ENCODE results near the gene CZIB. TPM values are rescaled to one million over a fixed set of nuclear protein-coding genes. Genes with fewer than 3 reads are reported as not detected.
A peak's percentile ranks its signal among the peaks of the same experiment; 100 is the strongest.

The CZIB gene
- total RNA-seq, 1 donor from 2014 or later, result 65.0 TPM

GRCh38 chr1:53258216-53258615 lies 37.8 kb upstream of the CZIB start:
- no peak for TF ChIP-seq CTCF (IDR thresholded peaks at IDR 0.05; ENCODE audit: unreplicated experiment)
- H3K27me3 Mint-ChIP-seq (ENCODE audit: unreplicated experiment), result peaks cover 1% of the 10 kb centered on the region
- H3K36me3 Mint-ChIP-seq (ENCODE audit: low read depth, unreplicated experiment), result peaks cover 5% of the 10 kb centered on the region
- H3K9me3 Mint-ChIP-seq (ENCODE audit: unreplicated experiment), result no peaks in the 10 kb centered on the region
- no peak for DNase-seq (ENCODE audit: low spot score)
- peaks cover 8% of the 10 kb centered on the region for H3K4me1 Mint-ChIP-seq (ENCODE audit: unreplicated experiment)
- no peak overlapping the region for H3K27ac Mint-ChIP-seq (ENCODE audit: unreplicated experiment)
- H3K4me3 Mint-ChIP-seq (ENCODE audit: unreplicated experiment), result no peak overlapping the region

- Mint-ChIP-seq H3K36me3 (ENCODE audit: low read depth, unreplicated experiment) (peaks cover 5% of the 10 kb centered on the region), H3K4me1 (ENCODE audit: unreplicated experiment) (peaks cover 8% of the 10 kb centered on the region), H3K27ac (ENCODE audit: unreplicated experiment) (no peak overlapping the region), H3K9me3 (ENCODE audit: unreplicated experiment) (no peaks in the 10 kb centered on the region), H3K4me3 (ENCODE audit: unreplicated experiment) (no peak overlapping the region), H3K27me3 (ENCODE audit: unreplicated experiment) (peaks cover 1% of the 10 kb centered on the region)
- no peak for DNase-seq (ENCODE audit: low spot score)
- TF ChIP-seq CTCF (IDR thresholded peaks at IDR 0.05; ENCODE audit: unreplicated experiment), result no peak
These were observed 37.1 kb upstream of the CZIB start for GRCh38 chr1:53257454-53258081.

GRCh38 chr1:53256511-53257453 lies 36.3 kb upstream of the CZIB start:
- peaks cover 1% of the 10 kb centered on the region for H3K27me3 Mint-ChIP-seq (ENCODE audit: unreplicated experiment)
- H3K4me1 Mint-ChIP-seq (ENCODE audit: unreplicated experiment), result peaks cover 4% of the 10 kb centered on the region
- H3K36me3 Mint-ChIP-seq (ENCODE audit: low read depth, unreplicated experiment), result peaks cover 5% of the 10 kb centered on the region
- no peak overlapping the region for H3K4me3 Mint-ChIP-seq (ENCODE audit: unreplicated experiment)
- TF ChIP-seq CTCF (IDR thresholded peaks at IDR 0.05; ENCODE audit: unreplicated experiment), result no peak
- no peak overlapping the region for H3K27ac Mint-ChIP-seq (ENCODE audit: unreplicated experiment)
- DNase-seq (ENCODE audit: low spot score), result no peak
- H3K9me3 Mint-ChIP-seq (ENCODE audit: unreplicated experiment), result no peaks in the 10 kb centered on the region

- H3K4me3 Mint-ChIP-seq (ENCODE audit: unreplicated experiment), result no peak overlapping the region
- no peaks in the 10 kb centered on the region for H3K4me1 Mint-ChIP-seq (ENCODE audit: unreplicated experiment)
- no peak overlapping the region for H3K27ac Mint-ChIP-seq (ENCODE audit: unreplicated experiment)
- peaks cover 1% of the 10 kb centered on the region for H3K27me3 Mint-ChIP-seq (ENCODE audit: unreplicated experiment)
- TF ChIP-seq CTCF (IDR thresholded peaks at IDR 0.05; ENCODE audit: unreplicated experiment), result peak; percentile 28
- no peaks in the 10 kb centered on the region for H3K9me3 Mint-ChIP-seq (ENCODE audit: unreplicated experiment)
- DNase-seq (ENCODE audit: low spot score), result no peak
- peaks cover 5% of the 10 kb centered on the region for H3K36me3 Mint-ChIP-seq (ENCODE audit: low read depth, unreplicated experiment)
These were observed 34.6 kb upstream of the CZIB start for GRCh38 chr1:53255031-53255430.
